HL-60/S4 treated with phorbol 12-myristate 13-acetate at 8.2 ng/mL for 4 days and 3 days (cell line): ENCODE measurements around the gene PFDN2.

Experiments used
- in situ Hi-C: fragments of 300-500 bp; cut with MboI; formaldehyde crosslinking; loops from 2 replicates; pipeline ENCODE4 v1.15.0; 2022; ENCODE audit warnings: low sequenced_read_pairs

The PFDN2 gene

DNA sequence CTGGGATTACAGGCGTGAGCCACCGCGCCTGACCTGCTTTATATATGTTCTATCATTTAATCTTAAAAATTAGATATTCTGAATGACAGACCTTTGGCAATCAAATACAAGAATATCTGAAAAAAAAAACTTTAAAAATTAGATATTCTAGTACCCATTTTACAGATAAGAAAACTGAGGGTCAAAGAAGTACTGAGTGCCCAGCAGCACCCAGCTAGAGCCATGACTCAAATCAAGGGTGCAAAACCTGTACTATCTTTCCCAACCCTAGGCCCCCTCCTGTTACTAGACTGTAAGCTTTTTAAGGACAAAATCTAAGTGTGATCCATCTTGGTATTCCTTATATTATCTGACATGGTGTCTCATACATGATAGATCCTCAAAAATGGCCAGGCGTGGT, 56.4 kb downstream of the PFDN2 start:
- in situ Hi-C loops, result no loop called here

- in situ Hi-C loops, result no loop called here
Measured at GRCh38 chr1:161059293-161059692, 58.5 kb downstream of the PFDN2 start.

- in situ Hi-C loops, result no loop called here
Measured at GRCh38 chr1:161054805-161055204, 63.0 kb downstream of the PFDN2 start.

GRCh38 chr1:161054232-161054631, 63.6 kb downstream of the PFDN2 start:
- in situ Hi-C loops, result no loop called here

DNA sequence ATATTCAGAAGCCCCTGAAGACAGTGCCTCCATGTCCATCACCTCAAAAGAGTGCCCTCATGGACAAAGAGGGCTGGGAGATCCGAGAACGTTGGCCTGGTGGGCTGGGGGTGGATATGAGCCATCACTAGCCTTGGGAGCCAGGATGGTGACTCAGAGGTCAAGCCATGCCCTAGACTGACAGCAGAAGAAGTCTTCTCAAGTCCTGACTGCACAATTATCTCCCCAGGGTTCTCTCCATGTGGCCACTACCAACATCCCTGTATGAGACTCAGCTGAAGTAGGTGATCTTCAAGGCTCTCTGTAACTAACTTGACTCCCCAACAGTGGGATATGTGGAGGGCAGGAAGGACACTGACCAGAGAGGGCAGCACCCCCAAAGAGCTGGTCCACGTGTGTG, 64.9 kb downstream of the PFDN2 start:
- in situ Hi-C loops, result no loop called here

DNA sequence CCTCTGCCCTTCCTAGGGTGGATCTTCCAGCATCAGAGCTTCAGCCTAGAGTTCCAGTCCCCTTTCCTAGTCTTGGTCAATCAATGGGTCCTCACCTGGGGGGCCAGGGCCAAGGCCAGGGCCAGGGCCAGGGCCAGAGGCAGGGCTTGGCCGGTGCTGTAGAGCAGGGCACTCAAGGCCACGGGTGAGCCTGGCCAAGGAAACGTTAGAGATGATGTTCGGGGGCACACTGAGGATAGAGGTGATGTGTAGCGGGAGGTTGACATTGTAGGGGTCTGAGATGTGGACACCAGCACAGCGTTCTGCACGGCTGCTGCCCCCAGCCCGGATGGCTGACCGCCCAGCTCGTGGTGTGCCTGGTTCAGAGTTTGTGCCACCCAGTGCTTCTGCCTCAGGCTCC, 66.6 kb downstream of the PFDN2 start:
- in situ Hi-C loops, result no loop called here
